Brain microvascular endothelial cell (primary cell): Measurements from ENCODE around the gene IGFBP7.

Experiments
- DNase-seq: peaks from one replicate; pipeline ENCODE4 v3.0.0-alpha.2; 2020
- H3K27ac ChIP-seq: fragments of 250-450 bp; sonication (Bioruptor Pico); 2 replicates; pipeline ENCODE4 v1.5.1; 2020; ENCODE audit warnings: mild to moderate bottlenecking, moderate library complexity
- H3K27me3 ChIP-seq: fragments of 250-450 bp; sonication (Bioruptor Pico); replicated peaks from 2 replicates; pipeline ENCODE4 v1.5.1; 2020; ENCODE audit warnings: mild to moderate bottlenecking
- H3K36me3 ChIP-seq: fragments of 250-450 bp; sonication (Bioruptor Pico); replicated peaks from 2 replicates; pipeline ENCODE4 v1.5.1; 2020; ENCODE audit warnings: mild to moderate bottlenecking
- H3K4me3 ChIP-seq: 2 replicates; pipeline ENCODE4 v1.5.1; 2011; ENCODE audit warnings: low read depth, mild to moderate bottlenecking, control low read depth, low read length, moderate library complexity
- in situ Hi-C: cut with HindIII; loops from 2 replicates; pipeline ENCODE4 v1.10.0; 2017; ENCODE audit warnings: low sequenced_read_pairs, low pct_ligation_motif_present
- TF ChIP-seq, protein P1 (sequence below): IDR thresholded peaks from 2 replicates; pipeline ENCODE4 v1.5.1; 2011; ENCODE audit warnings: low read depth, mild to moderate bottlenecking, moderate library complexity, low read length, control low read depth, inconsistent platforms; ENCODE audit errors: missing control alignments

IGFBP7 gene

DNA sequence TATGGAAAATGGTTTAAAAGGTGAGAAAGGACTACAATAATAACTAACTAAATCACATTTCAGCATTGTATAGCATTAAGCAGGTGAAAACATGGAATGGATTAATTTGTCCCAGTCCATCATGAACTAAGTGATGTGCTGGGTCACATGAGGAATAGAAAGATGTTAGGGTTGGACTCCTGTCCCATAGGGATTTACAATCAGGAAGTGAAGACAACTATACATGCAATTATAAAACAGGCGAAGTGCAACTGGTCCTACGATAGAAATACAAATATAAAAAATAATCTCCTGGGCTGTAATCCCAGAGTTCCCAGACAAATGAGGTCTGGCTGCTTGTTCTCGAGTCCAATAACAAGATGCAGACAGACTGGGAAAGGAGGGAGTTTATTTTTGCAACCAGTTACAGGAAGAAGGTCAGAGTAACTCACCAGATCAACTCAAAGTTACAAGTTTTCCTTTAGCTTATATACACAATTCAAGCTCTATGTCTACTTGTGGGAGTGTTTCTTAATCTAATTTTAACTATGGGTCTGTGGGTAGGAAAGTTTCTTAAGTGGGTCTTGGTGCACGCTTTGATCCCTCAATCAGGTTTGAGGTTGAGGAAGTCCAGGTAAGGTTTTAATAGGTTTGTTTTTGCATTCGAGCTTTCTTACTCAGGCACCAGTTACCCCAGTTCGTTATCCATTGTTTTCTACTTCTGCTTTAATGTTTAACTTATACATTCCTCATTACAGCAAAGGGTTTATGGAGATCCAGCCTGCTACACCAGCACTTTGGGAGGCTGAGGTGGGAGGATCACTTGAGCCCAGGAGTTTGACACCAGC lies 50.1 kb downstream of the IGFBP7 start:
- Histone ChIP-seq H3K4me3 (no peak overlapping the region), H3K27ac (peak overlapping the region; percentile 82), H3K36me3 (peaks cover 50% of the 10 kb centered on the region), H3K27me3 (no peaks in the 10 kb centered on the region)
- in situ Hi-C loops, result no loop called here
- TF ChIP-seq, protein P1, sequence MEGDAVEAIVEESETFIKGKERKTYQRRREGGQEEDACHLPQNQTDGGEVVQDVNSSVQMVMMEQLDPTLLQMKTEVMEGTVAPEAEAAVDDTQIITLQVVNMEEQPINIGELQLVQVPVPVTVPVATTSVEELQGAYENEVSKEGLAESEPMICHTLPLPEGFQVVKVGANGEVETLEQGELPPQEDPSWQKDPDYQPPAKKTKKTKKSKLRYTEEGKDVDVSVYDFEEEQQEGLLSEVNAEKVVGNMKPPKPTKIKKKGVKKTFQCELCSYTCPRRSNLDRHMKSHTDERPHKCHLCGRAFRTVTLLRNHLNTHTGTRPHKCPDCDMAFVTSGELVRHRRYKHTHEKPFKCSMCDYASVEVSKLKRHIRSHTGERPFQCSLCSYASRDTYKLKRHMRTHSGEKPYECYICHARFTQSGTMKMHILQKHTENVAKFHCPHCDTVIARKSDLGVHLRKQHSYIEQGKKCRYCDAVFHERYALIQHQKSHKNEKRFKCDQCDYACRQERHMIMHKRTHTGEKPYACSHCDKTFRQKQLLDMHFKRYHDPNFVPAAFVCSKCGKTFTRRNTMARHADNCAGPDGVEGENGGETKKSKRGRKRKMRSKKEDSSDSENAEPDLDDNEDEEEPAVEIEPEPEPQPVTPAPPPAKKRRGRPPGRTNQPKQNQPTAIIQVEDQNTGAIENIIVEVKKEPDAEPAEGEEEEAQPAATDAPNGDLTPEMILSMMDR, result no peak
- no peak for DNase-seq

GRCh38 chr4:57055886-57056285 lies 54.3 kb downstream of the IGFBP7 start:
- H3K36me3 ChIP-seq, result peaks cover 70% of the 10 kb centered on the region
- no peaks in the 10 kb centered on the region for H3K27me3 ChIP-seq
- in situ Hi-C loops, result no loop called here
- TF ChIP-seq, protein P1, result no peak
- DNase-seq, result no peak
- peak overlapping the region; percentile 41 for H3K27ac ChIP-seq
- H3K4me3 ChIP-seq, result no peak overlapping the region

DNA sequence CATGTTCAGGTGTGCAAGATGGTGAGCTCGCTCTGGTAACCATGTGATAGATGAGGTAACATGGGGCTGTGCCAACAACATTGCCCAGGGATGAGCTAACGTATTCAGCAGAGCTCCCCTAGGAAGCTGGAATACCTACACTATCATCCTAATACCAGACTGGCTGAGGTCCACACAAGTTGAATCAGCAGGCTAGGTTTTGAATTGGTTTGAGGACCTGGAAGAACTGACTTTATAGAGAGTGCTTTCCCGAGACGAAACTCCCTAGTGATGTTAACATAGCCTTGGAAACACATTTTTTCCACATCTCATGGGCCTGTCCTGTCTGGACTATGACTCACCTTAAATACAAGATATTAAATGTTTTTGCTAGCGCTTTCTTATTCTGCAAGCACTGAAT lies 56.7 kb downstream of the IGFBP7 start:
- peaks cover 71% of the 10 kb centered on the region for H3K36me3 ChIP-seq
- H3K27ac ChIP-seq, result peak overlapping the region; percentile 57
- in situ Hi-C loops, result no loop called here
- H3K4me3 ChIP-seq, result no peak overlapping the region
- H3K27me3 ChIP-seq, result no peaks in the 10 kb centered on the region
- peak; percentile 84 for DNase-seq
- TF ChIP-seq, protein P1, result no peak

DNA sequence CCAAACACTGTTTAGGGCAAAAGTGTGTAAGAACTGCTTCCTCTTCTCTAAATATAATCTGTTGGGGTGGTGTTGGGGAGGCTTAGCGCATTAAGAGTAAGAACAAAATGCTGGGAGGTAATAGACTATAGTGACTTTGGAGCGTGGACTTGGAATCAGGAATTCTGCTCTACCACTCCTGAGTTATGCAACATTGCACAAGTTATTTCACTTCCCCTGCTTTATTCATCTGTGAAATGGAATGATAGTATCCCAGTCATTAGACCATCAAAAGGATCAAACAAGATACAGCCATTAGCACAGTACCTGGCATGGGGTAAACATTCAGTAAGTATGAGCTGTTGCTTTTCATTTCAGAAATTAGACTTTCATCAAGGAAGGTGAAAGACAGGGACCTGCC lies 58.7 kb downstream of the IGFBP7 start:
- DNase-seq, result no peak
- no peaks in the 10 kb centered on the region for H3K27me3 ChIP-seq
- H3K4me3 ChIP-seq, result no peak overlapping the region
- TF ChIP-seq, protein P1, result no peak
- in situ Hi-C loops, result no loop called here
- peaks cover 59% of the 10 kb centered on the region for H3K36me3 ChIP-seq
- peak overlapping the region; percentile 33 for H3K27ac ChIP-seq

DNA sequence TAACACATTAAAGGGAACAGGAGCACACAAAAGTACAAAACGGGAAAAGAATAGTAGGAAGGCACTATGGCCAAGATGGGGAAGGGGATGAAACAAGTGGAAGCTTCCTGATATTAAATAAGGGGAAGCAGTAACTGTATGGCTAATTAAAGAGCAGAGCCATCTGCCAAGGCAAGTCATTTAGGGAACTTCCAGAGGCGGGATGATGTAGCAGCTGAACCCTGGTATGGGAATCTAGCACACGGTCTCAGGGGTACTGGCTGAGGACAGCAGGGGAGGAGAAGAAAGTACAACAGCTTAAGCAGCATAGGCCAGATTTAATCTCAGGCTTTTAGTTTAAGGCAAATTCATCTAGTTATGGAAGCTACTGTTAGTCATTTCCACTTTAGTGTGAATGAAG lies 59.1 kb downstream of the IGFBP7 start:
- in situ Hi-C loops, result no loop called here

More for the DNA sequence above, 59.1 kb downstream of the IGFBP7 start:
- H3K4me3 ChIP-seq, result no peak overlapping the region
- TF ChIP-seq, protein P1, result no peak
- H3K27me3 ChIP-seq, result no peaks in the 10 kb centered on the region
- H3K36me3 ChIP-seq, result peaks cover 55% of the 10 kb centered on the region
- peak overlapping the region; percentile 33 for H3K27ac ChIP-seq
- DNase-seq, result no peak
